ENCODE results near the gene CBX6.

DNA sequence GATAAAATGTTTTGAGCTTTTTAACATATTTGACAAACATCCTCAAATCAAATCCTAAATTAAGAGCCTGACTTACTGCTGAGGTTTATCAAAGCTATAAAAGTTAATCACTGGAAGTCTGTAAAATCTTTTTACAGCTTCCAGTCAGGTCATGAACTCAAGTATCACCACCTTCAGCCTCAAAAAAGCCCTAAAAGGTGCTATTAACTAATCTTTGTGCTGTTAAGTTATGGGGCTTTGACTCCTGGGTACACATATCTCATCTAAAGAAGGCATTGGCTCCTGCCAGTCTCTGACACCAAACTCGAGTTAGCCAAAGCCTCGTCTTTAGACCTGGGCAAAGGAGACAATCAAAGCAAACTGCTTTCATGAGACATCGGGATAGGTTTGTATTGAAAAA is 34.0 kb upstream of the CBX6 start:
- TF ChIP-seq, protein P1, sequence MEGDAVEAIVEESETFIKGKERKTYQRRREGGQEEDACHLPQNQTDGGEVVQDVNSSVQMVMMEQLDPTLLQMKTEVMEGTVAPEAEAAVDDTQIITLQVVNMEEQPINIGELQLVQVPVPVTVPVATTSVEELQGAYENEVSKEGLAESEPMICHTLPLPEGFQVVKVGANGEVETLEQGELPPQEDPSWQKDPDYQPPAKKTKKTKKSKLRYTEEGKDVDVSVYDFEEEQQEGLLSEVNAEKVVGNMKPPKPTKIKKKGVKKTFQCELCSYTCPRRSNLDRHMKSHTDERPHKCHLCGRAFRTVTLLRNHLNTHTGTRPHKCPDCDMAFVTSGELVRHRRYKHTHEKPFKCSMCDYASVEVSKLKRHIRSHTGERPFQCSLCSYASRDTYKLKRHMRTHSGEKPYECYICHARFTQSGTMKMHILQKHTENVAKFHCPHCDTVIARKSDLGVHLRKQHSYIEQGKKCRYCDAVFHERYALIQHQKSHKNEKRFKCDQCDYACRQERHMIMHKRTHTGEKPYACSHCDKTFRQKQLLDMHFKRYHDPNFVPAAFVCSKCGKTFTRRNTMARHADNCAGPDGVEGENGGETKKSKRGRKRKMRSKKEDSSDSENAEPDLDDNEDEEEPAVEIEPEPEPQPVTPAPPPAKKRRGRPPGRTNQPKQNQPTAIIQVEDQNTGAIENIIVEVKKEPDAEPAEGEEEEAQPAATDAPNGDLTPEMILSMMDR (IDR thresholded peaks at IDR 0.05; ENCODE audit: low read depth, low read length) = no peak
- no peak for TF ChIP-seq EZH2phosphoT487 (IDR thresholded peaks at IDR 0.05; ENCODE audit: low read depth)
